GM23248 (cell line): Measurements from ENCODE around the gene PPP2R5C. TPM values are rescaled to one million over a fixed set of nuclear protein-coding genes. Genes with fewer than 3 reads are reported as not detected.

Experiments
- DNase-seq: peaks from one replicate; pipeline ENCODE4 v3.0.0-alpha.2; 2015
- H2AFZ ChIP-seq: fragments of 200-600 bp; sonication (generic); 2 replicates; pipeline ENCODE4 v1.6.1; 2016; ENCODE audit warnings: antibody characterized with exemption
- H3F3A ChIP-seq: fragments of 200-600 bp; sonication (generic); 2 replicates; pipeline ENCODE4 v1.6.1; 2016; ENCODE audit warnings: mild to moderate bottlenecking, antibody characterized with exemption, mixed run types; ENCODE audit not compliant: insufficient read depth
- H3K27ac ChIP-seq: fragments of 200-600 bp; sonication (generic); 2 replicates; pipeline ENCODE4 v1.5.1; 2016; ENCODE audit warnings: mild to moderate bottlenecking
- H3K27me3 ChIP-seq: fragments of 200-600 bp; sonication (generic); replicated peaks from 2 replicates; pipeline ENCODE4 v1.6.1; 2016; ENCODE audit warnings: mild to moderate bottlenecking; ENCODE audit not compliant: insufficient read depth
- H3K36me3 ChIP-seq: fragments of 200-600 bp; sonication (generic); 2 replicates; pipeline ENCODE4 v1.6.1; 2016; ENCODE audit warnings: low read depth, mild to moderate bottlenecking
- H3K4me1 ChIP-seq: fragments of 200-600 bp; sonication (generic); 2 replicates; pipeline ENCODE4 v1.6.1; 2016; ENCODE audit warnings: mild to moderate bottlenecking; ENCODE audit not compliant: insufficient read depth
- H3K4me2 ChIP-seq: fragments of 200-600 bp; sonication (generic); one replicate; pipeline ENCODE4 v1.6.1; 2016; ENCODE audit warnings: mild to moderate bottlenecking; ENCODE audit not compliant: unreplicated experiment
- H3K4me3 ChIP-seq: fragments of 200-600 bp; sonication (generic); 2 replicates; pipeline ENCODE4 v1.5.1; 2016; ENCODE audit warnings: mild to moderate bottlenecking
- H3K79me2 ChIP-seq: fragments of 200-600 bp; sonication (generic); 2 replicates; pipeline ENCODE4 v1.6.1; 2016; ENCODE audit warnings: mild to moderate bottlenecking; ENCODE audit not compliant: insufficient read depth
- H3K9ac ChIP-seq: fragments of 200-600 bp; sonication (generic); 2 replicates; pipeline ENCODE4 v1.6.1; 2016; ENCODE audit warnings: mild to moderate bottlenecking
- H3K9me2 ChIP-seq: fragments of 200-600 bp; sonication (generic); 2 replicates; pipeline ENCODE4 v1.6.1; 2016; ENCODE audit warnings: mixed run types, mild to moderate bottlenecking, moderate library complexity; ENCODE audit not compliant: insufficient read depth
- H3K9me3 ChIP-seq: fragments of 200-600 bp; sonication (generic); one replicate; pipeline ENCODE4 v1.6.1; 2017; ENCODE audit warnings: low read depth
- H4K20me1 ChIP-seq: fragments of 200-600 bp; sonication (generic); 2 replicates; pipeline ENCODE4 v1.6.0; 2016; ENCODE audit not compliant: insufficient read depth
- EZH2 ChIP-seq: fragments of 200-600 bp; sonication (generic); IDR thresholded peaks from 2 replicates; pipeline ENCODE4 v1.6.1; 2018; ENCODE audit warnings: antibody characterized with exemption, mild to moderate bottlenecking; ENCODE audit not compliant: insufficient read depth, poor library complexity, severe bottlenecking
- EZH2phosphoT487 ChIP-seq: fragments of 200-600 bp; sonication (generic); IDR thresholded peaks from 2 replicates; pipeline ENCODE4 v1.6.1; 2018; ENCODE audit warnings: antibody characterized with exemption, moderate library complexity, mild to moderate bottlenecking, low read depth; ENCODE audit not compliant: insufficient read depth
- WGBS, 2 experiments: methylation state at CpG; one replicate each; pipeline ENCODE4 v1.1.6; 2015 to 2017; ENCODE audit warnings: low lambda C conversion rate in 2 of 2, low coverage in 1 of 2; ENCODE audit errors: missing lambda C conversion rate in 2 of 2; 5-methylcytosine and 5-hydroxymethylcytosine counted together
- in situ Hi-C: fragments of 300-500 bp; cut with MboI; formaldehyde crosslinking; loops from 2 replicates; pipeline ENCODE4 v1.15.0; 2020
- polyA plus RNA-seq: library from polyadenylated mRNA; unstranded; fragments of >200 nt; fragmentation: Nextera tagmentation; extraction: Ambion mirVana; gene quantifications from 2 replicates; pipeline ENCODE4 v1.2.1, GENCODE V29; 2016
- total RNA-seq: library from RNA; depleted of rRNA; stranded (reverse); fragments of >200 nt; shearing (Covaris generic); gene quantifications from 2 replicates; pipeline ENCODE4 v1.2.3, GENCODE V29; 2014

PPP2R5C gene
- total and polyA plus RNA-seq, 2 experiments from 2014 or later = 76.3 to 77.9 TPM

GRCh38 chr14:101929946-101930345 lies 168.4 kb downstream of the PPP2R5C start:
- no peak overlapping the region for H2AFZ ChIP-seq
- H3K27ac ChIP-seq = no peak overlapping the region
- no peaks in the 10 kb centered on the region for H3K27me3 ChIP-seq
- H3K9ac ChIP-seq = no peak overlapping the region
- no peaks in the 10 kb centered on the region for H4K20me1 ChIP-seq
- 90 to 97% methylated on average over 9 of the region's 9 CpGs for WGBS, 2 experiments
- no peaks in the 10 kb centered on the region for H3K9me3 ChIP-seq
- no peak overlapping the region for H3K4me2 ChIP-seq
- H3K4me1 ChIP-seq = peaks cover 17% of the 10 kb centered on the region
- H3K9me2 ChIP-seq = no peaks in the 10 kb centered on the region
- H3K79me2 ChIP-seq = no peaks in the 10 kb centered on the region
- peaks cover 9% of the 10 kb centered on the region for H3F3A ChIP-seq
- TF ChIP-seq EZH2 = no peak
- no peak for TF ChIP-seq EZH2phosphoT487
- in situ Hi-C loops = no loop called here
- no peak for DNase-seq
- no peaks in the 10 kb centered on the region for H3K36me3 ChIP-seq
- no peak overlapping the region for H3K4me3 ChIP-seq

GRCh38 chr14:101932673-101933072 lies 171.2 kb downstream of the PPP2R5C start:
- Histone ChIP-seq H3K36me3 (no peaks in the 10 kb centered on the region), H3K27me3 (no peaks in the 10 kb centered on the region), H4K20me1 (no peaks in the 10 kb centered on the region), H3K4me2 (no peak overlapping the region), H2AFZ (no peak overlapping the region), H3K4me3 (no peak overlapping the region), H3K4me1 (peaks cover 5% of the 10 kb centered on the region), H3K9me3 (no peaks in the 10 kb centered on the region), H3K79me2 (no peaks in the 10 kb centered on the region), H3K9me2 (no peaks in the 10 kb centered on the region), H3K9ac (no peak overlapping the region), H3K27ac (no peak overlapping the region), H3F3A (peaks cover under 1% of the 10 kb centered on the region; the same call in 1 of the 2 replicates)
- WGBS, 2 experiments = 57 to 60% methylated on average over 7 of the region's 7 CpGs
- in situ Hi-C loops = no loop called here
- no peak for DNase-seq
- TF ChIP-seq EZH2phosphoT487 (no peak), EZH2 (no peak)

- Histone ChIP-seq H3K27ac (no peak overlapping the region), H3K4me1 (peaks cover 2% of the 10 kb centered on the region), H3K9me3 (no peaks in the 10 kb centered on the region), H3K4me3 (no peak overlapping the region), H3F3A (no peaks in the 10 kb centered on the region; the same call in 1 of the 2 replicates), H3K27me3 (no peaks in the 10 kb centered on the region), H4K20me1 (no peaks in the 10 kb centered on the region), H3K36me3 (no peaks in the 10 kb centered on the region), H3K79me2 (no peaks in the 10 kb centered on the region), H2AFZ (no peak overlapping the region), H3K9ac (no peak overlapping the region), H3K9me2 (no peaks in the 10 kb centered on the region), H3K4me2 (no peak overlapping the region)
- in situ Hi-C loops = no loop called here
- 75 to 79% methylated on average over 16 of the region's 16 CpGs for WGBS, 2 experiments
- no peak for TF ChIP-seq EZH2phosphoT487
- no peak for TF ChIP-seq EZH2
- DNase-seq = no peak
These were observed 171.7 kb downstream of the PPP2R5C start for GRCh38 chr14:101933209-101933608.

GRCh38 chr14:101934601-101935150 lies 173.2 kb downstream of the PPP2R5C start:
- Histone ChIP-seq H3K79me2 (no peaks in the 10 kb centered on the region), H3K9ac (no peak overlapping the region), H3F3A (no peaks in the 10 kb centered on the region), H3K27me3 (no peaks in the 10 kb centered on the region), H3K4me2 (no peak overlapping the region), H3K9me2 (no peaks in the 10 kb centered on the region), H4K20me1 (no peaks in the 10 kb centered on the region), H3K36me3 (no peaks in the 10 kb centered on the region), H3K27ac (no peak overlapping the region), H3K9me3 (no peaks in the 10 kb centered on the region), H3K4me1 (no peaks in the 10 kb centered on the region), H3K4me3 (no peak overlapping the region), H2AFZ (no peak overlapping the region)
- DNase-seq = no peak
- no peak for TF ChIP-seq EZH2
- no peak for TF ChIP-seq EZH2phosphoT487
- WGBS, 2 experiments = 78 to 82% methylated on average over 14 of the region's 14 CpGs
- in situ Hi-C loops = no loop called here
